Endothelial cell of coronary artery (primary cell): ENCODE measurements around the gene TACC2. TPM values are rescaled to one million over a fixed set of nuclear protein-coding genes. Genes with fewer than 3 reads are reported as not detected.

Experiments
- total RNA-seq: library from RNA; depleted of rRNA; stranded (reverse); fragments of >200 nt; gene quantifications from 2 replicates; pipeline ENCODE4 v1.2.3, GENCODE V29; 2014

Gene TACC2, protein sequence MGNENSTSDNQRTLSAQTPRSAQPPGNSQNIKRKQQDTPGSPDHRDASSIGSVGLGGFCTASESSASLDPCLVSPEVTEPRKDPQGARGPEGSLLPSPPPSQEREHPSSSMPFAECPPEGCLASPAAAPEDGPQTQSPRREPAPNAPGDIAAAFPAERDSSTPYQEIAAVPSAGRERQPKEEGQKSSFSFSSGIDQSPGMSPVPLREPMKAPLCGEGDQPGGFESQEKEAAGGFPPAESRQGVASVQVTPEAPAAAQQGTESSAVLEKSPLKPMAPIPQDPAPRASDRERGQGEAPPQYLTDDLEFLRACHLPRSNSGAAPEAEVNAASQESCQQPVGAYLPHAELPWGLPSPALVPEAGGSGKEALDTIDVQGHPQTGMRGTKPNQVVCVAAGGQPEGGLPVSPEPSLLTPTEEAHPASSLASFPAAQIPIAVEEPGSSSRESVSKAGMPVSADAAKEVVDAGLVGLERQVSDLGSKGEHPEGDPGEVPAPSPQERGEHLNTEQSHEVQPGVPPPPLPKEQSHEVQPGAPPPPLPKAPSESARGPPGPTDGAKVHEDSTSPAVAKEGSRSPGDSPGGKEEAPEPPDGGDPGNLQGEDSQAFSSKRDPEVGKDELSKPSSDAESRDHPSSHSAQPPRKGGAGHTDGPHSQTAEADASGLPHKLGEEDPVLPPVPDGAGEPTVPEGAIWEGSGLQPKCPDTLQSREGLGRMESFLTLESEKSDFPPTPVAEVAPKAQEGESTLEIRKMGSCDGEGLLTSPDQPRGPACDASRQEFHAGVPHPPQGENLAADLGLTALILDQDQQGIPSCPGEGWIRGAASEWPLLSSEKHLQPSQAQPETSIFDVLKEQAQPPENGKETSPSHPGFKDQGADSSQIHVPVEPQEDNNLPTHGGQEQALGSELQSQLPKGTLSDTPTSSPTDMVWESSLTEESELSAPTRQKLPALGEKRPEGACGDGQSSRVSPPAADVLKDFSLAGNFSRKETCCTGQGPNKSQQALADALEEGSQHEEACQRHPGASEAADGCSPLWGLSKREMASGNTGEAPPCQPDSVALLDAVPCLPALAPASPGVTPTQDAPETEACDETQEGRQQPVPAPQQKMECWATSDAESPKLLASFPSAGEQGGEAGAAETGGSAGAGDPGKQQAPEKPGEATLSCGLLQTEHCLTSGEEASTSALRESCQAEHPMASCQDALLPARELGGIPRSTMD (N-terminal part only)
- 8.1 and 10.5 TPM in 2 replicates for total RNA-seq

DNA sequence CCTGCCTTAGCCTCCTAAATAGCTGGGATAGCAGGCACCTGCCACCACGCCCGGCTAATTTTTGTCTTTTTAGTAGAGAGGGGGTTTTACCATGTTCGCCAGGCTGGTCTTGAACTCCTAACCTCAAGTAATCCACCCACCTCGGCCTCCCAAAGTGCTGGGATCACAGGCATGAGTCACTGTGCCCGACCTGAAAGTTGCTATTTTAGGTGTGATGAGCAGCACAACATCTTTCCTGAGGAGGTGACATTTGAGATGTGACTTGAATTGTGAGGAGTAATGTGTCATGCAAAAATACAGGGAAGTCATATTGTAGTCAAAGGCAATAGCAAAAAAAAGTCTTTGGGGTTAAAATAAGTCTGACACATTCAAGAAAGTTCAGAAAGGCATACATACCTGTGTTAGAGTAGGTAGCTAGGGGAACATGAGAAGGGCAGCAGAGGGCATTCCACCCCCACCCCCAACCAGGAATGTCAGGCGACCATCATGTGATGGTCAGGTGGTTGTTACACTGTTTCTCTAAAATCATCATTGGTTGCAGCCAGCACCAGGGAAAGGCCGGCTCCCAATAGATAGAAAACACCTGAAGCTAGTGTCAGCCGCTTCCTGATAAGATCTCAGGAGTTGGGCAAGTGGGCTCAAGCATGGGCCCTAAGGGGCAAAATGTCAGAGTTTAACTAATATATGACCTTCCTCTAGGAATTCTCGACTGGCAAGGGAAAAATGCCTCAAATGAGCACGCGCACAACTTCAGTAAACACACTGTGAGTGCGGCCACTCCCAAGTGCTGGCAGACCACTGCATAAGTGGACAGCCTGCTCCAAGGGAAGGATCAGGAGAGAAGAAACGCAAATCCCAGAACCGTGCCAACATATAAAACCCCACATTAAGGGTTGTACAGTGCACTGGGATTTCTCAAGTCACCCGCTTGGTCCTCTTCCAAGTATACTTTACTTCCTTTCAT, at the start of gene TACC2:
Gene TACC2, plus strand, starts transcription at position 803 of the 964 bp plus-strand sequence. CDS start 32,819 bp downstream, outside the sequence.

DNA sequence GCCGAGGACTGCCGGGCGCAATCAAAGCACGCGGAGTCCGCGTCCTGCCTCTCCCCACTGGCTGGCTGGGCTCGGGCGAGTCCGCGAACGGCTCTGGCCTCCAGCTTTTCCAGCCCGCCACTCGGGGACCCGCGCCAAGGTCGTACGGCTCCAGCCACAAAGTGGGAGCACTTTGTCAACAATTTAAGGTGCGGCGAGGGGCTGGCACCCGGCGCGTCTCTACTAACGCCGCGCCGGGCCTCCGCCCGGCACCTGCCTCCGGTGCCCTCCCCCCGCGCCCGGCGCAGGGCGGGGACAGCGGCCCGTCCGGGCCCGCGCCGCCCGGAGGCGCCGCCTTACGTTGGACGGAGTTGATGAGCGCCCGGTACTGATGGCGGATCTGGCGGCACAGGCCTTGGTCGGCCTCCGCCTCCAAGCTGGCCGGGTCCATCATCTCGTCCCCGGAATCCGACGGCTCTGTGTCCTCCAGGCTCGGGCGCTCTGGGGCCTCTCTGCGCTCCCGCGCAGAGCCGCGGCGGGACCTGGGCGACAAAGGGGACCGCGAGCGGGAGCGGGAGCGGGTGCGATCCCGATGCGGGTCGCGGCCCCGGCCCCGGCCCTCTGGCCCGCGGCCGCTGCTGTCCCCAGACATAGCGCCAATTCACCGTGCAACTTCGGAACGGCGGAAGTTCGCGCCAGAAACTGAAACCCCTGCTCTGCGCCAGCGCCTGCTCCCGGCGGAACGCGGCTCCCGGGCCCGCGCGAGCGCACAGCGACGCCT, 14.2 kb upstream of the TACC2 start, which contains the start of gene NSMCE4A:
Gene NSMCE4A, minus strand, starts transcription at position 683 of the 760 bp plus-strand sequence. Its CDS starts 52 bp downstream, at position 631.

DNA sequence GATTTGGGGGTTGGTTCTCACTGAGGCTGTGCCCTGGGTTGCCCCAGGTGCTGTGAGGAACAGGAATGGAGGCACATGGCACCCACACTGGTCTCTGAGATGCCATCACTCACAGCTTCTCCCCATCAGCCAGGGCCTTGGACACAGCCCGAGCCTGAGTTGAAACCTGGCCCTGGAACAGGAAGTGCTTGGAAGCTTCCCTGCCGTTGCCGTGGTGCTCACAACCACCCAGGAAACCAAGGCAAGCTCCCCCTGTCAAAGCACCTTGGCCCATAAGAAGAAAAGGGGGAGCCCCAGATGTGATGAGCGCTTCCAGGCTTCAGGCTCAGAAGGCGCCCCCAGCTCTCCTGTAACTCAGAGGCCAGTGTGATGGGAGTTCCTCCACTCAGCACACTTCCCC, 282.1 kb downstream of the TACC2 start, which contains the start of gene BTBD16:
Gene BTBD16, plus strand, starts transcription at position 221 of the 400 bp plus-strand sequence. CDS start 3,786 bp downstream, outside the sequence.

Other genes with a start within 250 kb of the TACC2 start
- 21.8 and 22.3 TPM in 2 replicates for gene ATE1, start 61.1 kb upstream of the TACC2 start, total RNA-seq
- 31.0 and 41.6 TPM in 2 replicates for gene NSMCE4A, start 13.9 kb upstream of the TACC2 start, total RNA-seq